ENCODE measurements around the gene DNAJC27. TPM values are rescaled to one million over a fixed set of nuclear protein-coding genes. Genes with fewer than 3 reads are reported as not detected.

DNAJC27 gene
- total and polyA plus RNA-seq, 2 experiments from 2014 or later = 1.3 to 2.9 TPM

- no peak overlapping the region for H3K9ac ChIP-seq
- H4K20me1 ChIP-seq (ENCODE audit: insufficient read depth) = no peaks in the 10 kb centered on the region
- TF ChIP-seq EZH2 (IDR thresholded peaks at IDR 0.05; ENCODE audit: insufficient read depth, poor library complexity, severe bottlenecking) (no peak), EZH2phosphoT487 (IDR thresholded peaks at IDR 0.05; ENCODE audit: insufficient read depth, low read depth) (no peak)
- no peak overlapping the region for H3K27ac ChIP-seq
- WGBS, 2 experiments (ENCODE audit: low coverage in 1 of 2, low lambda C conversion rate in 2 of 2, missing lambda C conversion rate in 2 of 2) = 96 to 98% methylated on average over 3 of the region's 3 CpGs
- no peaks in the 10 kb centered on the region for H3K4me1 ChIP-seq (ENCODE audit: insufficient read depth)
- no peaks in the 10 kb centered on the region for H3F3A ChIP-seq (ENCODE audit: insufficient read depth)
- H3K9me2 ChIP-seq (ENCODE audit: insufficient read depth) = no peaks in the 10 kb centered on the region
- H3K4me2 ChIP-seq (ENCODE audit: unreplicated experiment) = no peak overlapping the region
- H3K9me3 ChIP-seq (ENCODE audit: low read depth) = no peaks in the 10 kb centered on the region
- no peak for DNase-seq
- 0 out of 2 replicates have a peak, but pooled peaks cover 7% of the 10 kb centered on the region for H3K36me3 ChIP-seq (ENCODE audit: low read depth)
- no peak overlapping the region for H3K4me3 ChIP-seq
- in situ Hi-C loops (cut with MboI) = no loop called here
- no peak overlapping the region for H2AFZ ChIP-seq
- no peaks in the 10 kb centered on the region for H3K27me3 ChIP-seq (replicated peaks; ENCODE audit: insufficient read depth)
- H3K79me2 ChIP-seq (ENCODE audit: insufficient read depth) = no peaks in the 10 kb centered on the region
These were observed 24.1 kb downstream of the DNAJC27 start for GRCh38 chr2:24947561-24948157.

GRCh38 chr2:24945907-24946306 lies 25.8 kb downstream of the DNAJC27 start:
- Histone ChIP-seq H3K9me2 (ENCODE audit: insufficient read depth) (no peaks in the 10 kb centered on the region), H3K4me2 (ENCODE audit: unreplicated experiment) (no peak overlapping the region), H3K9me3 (ENCODE audit: low read depth) (no peaks in the 10 kb centered on the region), H3K27ac (no peak overlapping the region), H2AFZ (no peak overlapping the region), H3K4me3 (no peak overlapping the region), H3K79me2 (ENCODE audit: insufficient read depth) (no peaks in the 10 kb centered on the region), H3K36me3 (ENCODE audit: low read depth) (no peaks in the 10 kb centered on the region), H3K27me3 (replicated peaks; ENCODE audit: insufficient read depth) (no peaks in the 10 kb centered on the region), H4K20me1 (ENCODE audit: insufficient read depth) (no peaks in the 10 kb centered on the region), H3F3A (ENCODE audit: insufficient read depth) (no peaks in the 10 kb centered on the region), H3K9ac (no peak overlapping the region), H3K4me1 (ENCODE audit: insufficient read depth) (no peaks in the 10 kb centered on the region)
- in situ Hi-C loops (cut with MboI) = no loop called here
- 62 to 67% methylated on average over 4 of the region's 4 CpGs for WGBS, 2 experiments (ENCODE audit: low coverage in 1 of 2, low lambda C conversion rate in 2 of 2, missing lambda C conversion rate in 2 of 2)
- TF ChIP-seq EZH2 (IDR thresholded peaks at IDR 0.05; ENCODE audit: insufficient read depth, poor library complexity, severe bottlenecking) (no peak), EZH2phosphoT487 (IDR thresholded peaks at IDR 0.05; ENCODE audit: insufficient read depth, low read depth) (no peak)
- peak; percentile 54 for DNase-seq

DNA sequence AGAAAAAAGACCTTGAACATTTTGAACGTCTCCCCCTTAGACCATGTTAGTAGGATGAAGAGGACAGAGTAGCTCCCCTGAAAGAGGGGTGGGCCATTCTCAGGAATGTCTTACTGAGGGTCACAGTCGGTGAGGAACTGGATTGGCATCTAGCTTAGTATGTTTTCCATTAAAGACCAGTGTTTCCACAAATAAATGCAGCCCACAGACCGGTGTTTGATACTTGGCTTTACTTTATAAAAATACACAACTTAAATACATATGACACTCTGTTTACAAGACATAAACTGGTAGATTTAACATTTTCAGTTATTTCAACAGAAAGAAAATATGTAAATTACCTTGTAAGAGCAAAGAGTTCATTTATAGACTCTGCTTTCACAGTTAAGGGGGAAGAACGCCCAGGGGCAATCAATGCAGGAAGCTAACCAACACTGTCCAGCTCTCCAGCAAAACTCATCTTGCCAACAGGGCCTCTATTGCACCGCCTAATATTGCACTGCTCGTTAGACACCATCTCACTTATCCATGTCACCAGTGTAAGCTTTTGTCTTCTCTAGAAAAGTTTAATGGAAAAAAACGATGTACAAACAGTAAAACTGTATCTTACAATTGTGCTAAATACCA lies 28.2 kb downstream of the DNAJC27 start:
- TF ChIP-seq EZH2 (IDR thresholded peaks at IDR 0.05; ENCODE audit: insufficient read depth, poor library complexity, severe bottlenecking) (no peak), EZH2phosphoT487 (IDR thresholded peaks at IDR 0.05; ENCODE audit: insufficient read depth, low read depth) (no peak)
- Histone ChIP-seq H3K27ac (no peak overlapping the region), H2AFZ (no peak overlapping the region), H3K27me3 (replicated peaks; ENCODE audit: insufficient read depth) (no peaks in the 10 kb centered on the region), H4K20me1 (ENCODE audit: insufficient read depth) (no peaks in the 10 kb centered on the region), H3K79me2 (ENCODE audit: insufficient read depth) (no peaks in the 10 kb centered on the region), H3K9me2 (ENCODE audit: insufficient read depth) (no peaks in the 10 kb centered on the region), H3K4me1 (ENCODE audit: insufficient read depth) (no peaks in the 10 kb centered on the region), H3K9ac (no peak overlapping the region), H3K9me3 (ENCODE audit: low read depth) (no peaks in the 10 kb centered on the region), H3K4me2 (ENCODE audit: unreplicated experiment) (no peak overlapping the region), H3F3A (ENCODE audit: insufficient read depth) (no peaks in the 10 kb centered on the region), H3K4me3 (no peak overlapping the region), H3K36me3 (ENCODE audit: low read depth) (no peaks in the 10 kb centered on the region)
- WGBS, 2 experiments (ENCODE audit: low coverage in 1 of 2, low lambda C conversion rate in 2 of 2, missing lambda C conversion rate in 2 of 2) = 88 to 92% methylated on average over 7 of the region's 7 CpGs
- DNase-seq = no peak
- in situ Hi-C loops (cut with MboI) = no loop called here

DNA sequence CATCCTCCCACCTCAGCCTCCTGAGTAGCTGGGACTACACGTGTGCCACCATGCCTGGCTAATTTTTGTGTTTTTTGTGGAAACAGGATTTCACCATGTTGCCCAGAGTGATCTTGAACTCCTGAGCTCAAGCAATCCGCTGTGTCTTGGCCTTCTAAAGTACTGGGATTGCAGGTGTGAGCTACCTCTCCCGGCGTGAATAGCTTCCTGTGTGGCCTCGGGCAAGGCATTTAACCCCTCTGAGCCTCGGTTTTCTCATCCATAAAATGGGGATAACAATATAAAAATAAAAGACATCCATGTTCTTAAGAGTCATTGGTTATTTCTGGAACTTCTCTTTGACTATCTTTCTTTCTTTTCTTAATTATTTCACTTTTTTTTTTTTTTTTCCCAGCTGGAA lies 32.4 kb downstream of the DNAJC27 start:
- Histone ChIP-seq H3K4me1 (ENCODE audit: insufficient read depth) (no peaks in the 10 kb centered on the region), H3K4me3 (no peak overlapping the region), H2AFZ (no peak overlapping the region), H3K4me2 (ENCODE audit: unreplicated experiment) (no peak overlapping the region), H3K9me3 (ENCODE audit: low read depth) (no peaks in the 10 kb centered on the region), H3K27me3 (replicated peaks; ENCODE audit: insufficient read depth) (no peaks in the 10 kb centered on the region), H3K79me2 (ENCODE audit: insufficient read depth) (no peaks in the 10 kb centered on the region), H3K9ac (no peak overlapping the region), H3K27ac (no peak overlapping the region), H3K36me3 (ENCODE audit: low read depth) (no peaks in the 10 kb centered on the region), H3K9me2 (ENCODE audit: insufficient read depth) (no peaks in the 10 kb centered on the region), H4K20me1 (ENCODE audit: insufficient read depth) (no peaks in the 10 kb centered on the region), H3F3A (ENCODE audit: insufficient read depth) (no peaks in the 10 kb centered on the region)
- in situ Hi-C loops (cut with MboI) = no loop called here
- WGBS, 2 experiments (ENCODE audit: low coverage in 1 of 2, low lambda C conversion rate in 2 of 2, missing lambda C conversion rate in 2 of 2) = 70 to 71% methylated on average over 6 of the region's 6 CpGs
- TF ChIP-seq EZH2phosphoT487 (IDR thresholded peaks at IDR 0.05; ENCODE audit: insufficient read depth, low read depth) (no peak), EZH2 (IDR thresholded peaks at IDR 0.05; ENCODE audit: insufficient read depth, poor library complexity, severe bottlenecking) (no peak)
- no peak for DNase-seq
